Subcutaneous adipose tissue (tissue), 4 donors: ENCODE measurements around the gene DLG2. TPM values are rescaled to one million over a fixed set of nuclear protein-coding genes. Genes with fewer than 3 reads are reported as not detected.

Experiments used
- total RNA-seq, 4 donors: library from RNA; depleted of rRNA; stranded (reverse); fragments of >200 nt; gene quantifications; one replicate each; pipeline ENCODE4 v1.1.0, GENCODE V29; 2016
- TF ChIP-seq, protein P1 (sequence below): fragments of 450-650 bp; IDR thresholded peaks from one replicate; pipeline ENCODE4 v1.5.1; 2016; ENCODE audit warnings: low read depth, mild to moderate bottlenecking, control low read depth, antibody characterized with exemption, moderate library complexity

The DLG2 gene
- total RNA-seq, 4 donors from 2014 or later: 3.6 to 7.0 (median 6.1) TPM

DNA sequence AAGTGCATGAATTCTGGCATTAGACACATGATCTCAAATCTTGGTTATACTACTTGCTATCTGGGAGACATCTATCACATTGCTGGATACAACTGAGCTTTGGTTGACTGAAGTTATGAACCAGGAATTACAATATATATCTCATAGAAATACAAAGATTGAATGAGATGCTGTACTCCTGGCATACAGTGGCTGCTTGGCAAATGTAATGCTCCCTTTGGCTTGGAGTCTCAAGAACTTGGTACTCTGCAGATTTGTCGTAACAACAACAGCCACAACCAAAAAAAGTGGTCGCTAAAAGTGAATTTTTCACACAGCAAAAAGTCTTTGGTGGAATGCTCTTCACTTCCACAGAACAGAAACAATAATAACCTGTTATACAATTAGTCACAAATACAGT, 1082.6 kb downstream of the DLG2 start:
- TF ChIP-seq, protein P1, sequence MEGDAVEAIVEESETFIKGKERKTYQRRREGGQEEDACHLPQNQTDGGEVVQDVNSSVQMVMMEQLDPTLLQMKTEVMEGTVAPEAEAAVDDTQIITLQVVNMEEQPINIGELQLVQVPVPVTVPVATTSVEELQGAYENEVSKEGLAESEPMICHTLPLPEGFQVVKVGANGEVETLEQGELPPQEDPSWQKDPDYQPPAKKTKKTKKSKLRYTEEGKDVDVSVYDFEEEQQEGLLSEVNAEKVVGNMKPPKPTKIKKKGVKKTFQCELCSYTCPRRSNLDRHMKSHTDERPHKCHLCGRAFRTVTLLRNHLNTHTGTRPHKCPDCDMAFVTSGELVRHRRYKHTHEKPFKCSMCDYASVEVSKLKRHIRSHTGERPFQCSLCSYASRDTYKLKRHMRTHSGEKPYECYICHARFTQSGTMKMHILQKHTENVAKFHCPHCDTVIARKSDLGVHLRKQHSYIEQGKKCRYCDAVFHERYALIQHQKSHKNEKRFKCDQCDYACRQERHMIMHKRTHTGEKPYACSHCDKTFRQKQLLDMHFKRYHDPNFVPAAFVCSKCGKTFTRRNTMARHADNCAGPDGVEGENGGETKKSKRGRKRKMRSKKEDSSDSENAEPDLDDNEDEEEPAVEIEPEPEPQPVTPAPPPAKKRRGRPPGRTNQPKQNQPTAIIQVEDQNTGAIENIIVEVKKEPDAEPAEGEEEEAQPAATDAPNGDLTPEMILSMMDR: no peak

DNA sequence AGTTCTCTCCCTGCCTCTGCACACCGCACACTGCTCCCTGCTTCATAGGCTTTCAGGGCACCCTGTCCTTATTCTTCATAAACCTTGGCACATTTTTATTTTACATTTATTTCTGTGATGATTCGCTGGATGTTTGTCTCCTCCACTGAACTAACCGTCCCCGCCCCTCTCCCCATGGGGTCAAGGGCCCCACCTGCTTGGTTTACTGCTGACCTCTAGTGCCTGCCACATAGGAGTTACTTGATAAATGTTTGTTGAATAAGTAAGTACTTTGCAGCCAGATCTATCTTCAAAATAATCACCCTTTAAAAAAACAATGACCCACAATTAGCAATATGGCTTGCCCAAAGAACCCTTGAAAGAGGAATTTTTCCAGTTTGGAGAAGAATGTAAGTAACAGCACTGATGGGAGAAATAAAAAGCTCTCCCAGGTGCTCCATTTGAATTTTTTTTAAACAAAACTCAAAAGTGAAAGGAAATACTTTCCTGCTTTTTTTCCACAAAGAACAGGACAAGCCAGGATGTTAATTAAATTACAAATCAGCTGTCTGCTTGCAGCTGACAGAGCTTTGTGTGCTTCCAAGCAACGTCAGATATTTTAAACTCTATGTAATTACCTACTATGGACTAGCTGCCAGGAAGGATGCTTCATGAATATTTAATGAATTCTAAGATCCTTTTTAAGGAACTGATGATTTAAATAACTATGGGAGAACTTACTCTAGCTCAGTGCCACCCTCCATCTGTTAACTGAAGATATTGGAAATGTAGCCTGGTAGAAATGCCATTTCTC, 1083.6 kb downstream of the DLG2 start:
- TF ChIP-seq, protein P1: no peak

DNA sequence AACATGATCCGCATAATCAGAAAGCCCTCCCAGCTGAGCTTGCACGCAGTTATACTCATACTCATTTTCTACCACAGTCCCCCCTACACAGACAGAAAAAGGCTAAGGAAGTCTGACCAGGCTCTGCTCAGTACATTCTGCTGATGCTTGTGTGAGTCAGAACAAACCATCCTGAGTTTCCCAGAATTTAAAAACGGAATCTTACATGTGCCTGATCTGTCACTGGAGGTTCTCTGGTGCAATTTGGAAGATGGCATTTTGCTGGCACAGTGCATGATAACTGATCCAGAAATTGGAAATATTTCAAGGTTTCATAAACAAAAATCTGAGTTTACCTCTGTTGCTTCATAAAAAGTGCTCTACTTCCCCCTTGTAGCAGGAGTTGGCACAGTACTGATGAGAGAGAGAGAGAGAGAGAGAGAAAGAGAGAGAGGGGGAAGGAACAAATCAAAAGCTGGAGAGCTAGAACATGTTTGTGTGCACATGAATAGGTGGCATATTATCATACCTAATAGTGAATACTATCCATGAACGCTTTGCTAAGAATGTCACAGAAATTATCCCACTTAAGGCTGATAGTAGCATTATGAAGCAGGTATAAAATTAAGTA, 1085.3 kb downstream of the DLG2 start:
- TF ChIP-seq, protein P1: no peak

GRCh38 chr11:84536456-84536855, 1090.7 kb downstream of the DLG2 start:
- TF ChIP-seq, protein P1: no peak

DNA sequence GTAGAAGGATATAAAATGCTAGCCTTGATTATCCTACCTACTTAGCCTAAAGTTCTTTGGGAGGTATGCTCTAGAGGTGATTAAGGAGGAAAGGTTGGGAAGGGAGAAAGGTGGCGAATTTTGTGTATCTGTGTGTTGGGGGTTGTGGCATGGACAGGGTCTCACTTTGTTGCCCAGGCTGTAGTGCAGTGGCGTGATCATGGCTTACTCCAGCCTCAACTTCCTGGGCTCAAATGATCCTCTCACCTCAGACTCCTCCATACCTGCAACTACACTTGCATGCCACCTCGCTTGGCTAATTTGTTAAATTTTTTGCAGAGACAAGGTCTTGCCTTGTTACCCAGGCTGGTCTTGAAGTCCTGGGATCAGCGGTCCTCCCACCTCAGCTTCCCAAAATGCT, 1094.8 kb downstream of the DLG2 start:
- TF ChIP-seq, protein P1: no peak

GRCh38 chr11:84526250-84526649, 1100.9 kb downstream of the DLG2 start:
- TF ChIP-seq, protein P1: no peak

GRCh38 chr11:84524422-84525051, 1102.6 kb downstream of the DLG2 start:
- TF ChIP-seq, protein P1: no peak
